Head of caudate nucleus (tissue), 42 donors: Measurements from ENCODE around the gene LNX2.

ENCODE experiments used
- DNase-seq, 42 donors: peaks; one replicate each; pipeline versions ENCODE4 v3.0.0 to v3.0.0-alpha.2; 2020 to 2021; ENCODE audit warnings: mixed read lengths in 7 of 42
- intact Hi-C: fragments of 100-400 bp; cut with DNase I; formaldehyde crosslinking; loops from one replicate; pipeline ENCODE4 v1.15.0; 2022

Gene LNX2

GRCh38 chr13:27620377-27621115, at the start of gene LNX2:
Gene LNX2, minus strand, starts transcription at chr13:27620529. Its CDS starts 38,826 bp downstream, at chr13:27581703.
- DNase-seq, result peak; percentile 95 to 100 (median 99)
- intact Hi-C loops, result loop anchor here (10.0 kb wide), 2 partner anchors 166 to 196 kb away; partner anchors contain the start of genes GTF3A and MTIF3

GRCh38 chr13:27667946-27668345, 47.6 kb upstream of the LNX2 start:
- DNase-seq, result no peak
- intact Hi-C loops, result no loop called here

- DNase-seq, result peak in 28 of 42 donors; percentile 6 to 65 (median 32)
- intact Hi-C loops, result no loop called here
These were observed 46.6 kb upstream of the LNX2 start for GRCh38 chr13:27666951-27667350.

- DNase-seq, result no peak
- intact Hi-C loops, result no loop called here
These were observed 45.4 kb upstream of the LNX2 start for GRCh38 chr13:27665761-27666160.

- no peak for DNase-seq
- intact Hi-C loops, result no loop called here
These were observed 45.0 kb upstream of the LNX2 start for GRCh38 chr13:27665333-27665732.

GRCh38 chr13:27663947-27664346, 43.6 kb upstream of the LNX2 start:
- no peak for DNase-seq
- intact Hi-C loops, result no loop called here

GRCh38 chr13:27662738-27663470, 42.6 kb upstream of the LNX2 start:
- no peak for DNase-seq
- intact Hi-C loops, result no loop called here

- no peak for DNase-seq
- intact Hi-C loops, result no loop called here
These were observed 40.7 kb upstream of the LNX2 start for GRCh38 chr13:27661017-27661416.

- no peak for DNase-seq
These were observed 40.2 kb upstream of the LNX2 start for GRCh38 chr13:27660511-27660910.

GRCh38 chr13:27659145-27659865, 39.0 kb upstream of the LNX2 start:
- DNase-seq, result no peak
- intact Hi-C loops, result no loop called here

More at GRCh38 chr13:27660511-27660910, 40.2 kb upstream of the LNX2 start:
- intact Hi-C loops, result no loop called here

GRCh38 chr13:27658546-27658945, 38.2 kb upstream of the LNX2 start:
- no peak for DNase-seq
- intact Hi-C loops, result no loop called here

- intact Hi-C loops, result no loop called here
- no peak for DNase-seq
These were observed 37.4 kb upstream of the LNX2 start for GRCh38 chr13:27657724-27658123.

- DNase-seq, result no peak
These were observed 34.5 kb upstream of the LNX2 start for GRCh38 chr13:27654816-27655215.

GRCh38 chr13:27654059-27654458, 33.7 kb upstream of the LNX2 start:
- intact Hi-C loops, result no loop called here
- DNase-seq, result no peak

More at GRCh38 chr13:27654816-27655215, 34.5 kb upstream of the LNX2 start:
- intact Hi-C loops, result no loop called here

GRCh38 chr13:27650312-27650711, 30.0 kb upstream of the LNX2 start:
- no peak for DNase-seq
- intact Hi-C loops, result no loop called here

GRCh38 chr13:27644302-27644701, 24.0 kb upstream of the LNX2 start:
- DNase-seq, result no peak
- intact Hi-C loops, result no loop called here

- no peak for DNase-seq
- intact Hi-C loops, result no loop called here
These were observed 23.2 kb upstream of the LNX2 start for GRCh38 chr13:27643334-27644132.

- no peak for DNase-seq
- intact Hi-C loops, result no loop called here
These were observed 21.6 kb upstream of the LNX2 start for GRCh38 chr13:27641711-27642502.
